Measurements from ENCODE around the gene HAVCR1.

DNA sequence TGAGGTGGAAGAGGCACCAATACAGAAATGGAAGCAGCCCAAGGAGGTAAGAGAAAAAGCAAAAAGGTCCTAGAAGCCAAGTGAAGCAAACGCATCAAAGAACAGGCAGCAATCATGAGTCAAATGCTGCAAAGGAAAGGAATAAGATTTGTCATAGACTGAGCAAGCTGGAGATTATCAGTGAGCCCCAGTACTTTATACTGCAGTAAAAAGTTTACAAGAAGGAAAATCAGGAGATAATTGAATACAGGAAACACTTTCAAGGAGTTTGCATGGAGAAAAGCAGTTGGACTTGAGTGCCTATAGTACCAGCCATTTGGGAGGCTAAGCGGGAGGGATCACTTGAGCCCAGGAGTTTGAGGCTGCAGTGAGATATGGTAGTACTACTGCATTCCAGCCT, 7.2 kb upstream of the HAVCR1 start:
- TF ChIP-seq SP1 (IDR thresholded peaks at IDR 0.05) (no peak), FOXK2 (IDR thresholded peaks at IDR 0.05) (no peak), ELF4 (IDR thresholded peaks at IDR 0.05) (no peak), FOXA1 (IDR thresholded peaks at IDR 0.05) (no peak), SUZ12 (IDR thresholded peaks at IDR 0.05) (no peak), TARDBP (IDR thresholded peaks at IDR 0.05) (no peak), HDGF (IDR thresholded peaks at IDR 0.05; ENCODE audit: borderline replicate concordance) (no peak), LEF1 (IDR thresholded peaks at IDR 0.05; ENCODE audit: borderline replicate concordance) (no peak), FOXM1 (IDR thresholded peaks at IDR 0.05; ENCODE audit: borderline replicate concordance) (no peak), NFRKB (IDR thresholded peaks at IDR 0.05) (no peak), BHLHE40 (IDR thresholded peaks at IDR 0.05; ENCODE audit: borderline replicate concordance) (no peak), ZNF384 (IDR thresholded peaks at IDR 0.05) (no peak)

Measured in HEK293T (cell line).